KMS-11 (cell line): ENCODE results near the gene DPPA5.

Experiments
- H2AFZ ChIP-seq: fragments of 200-600 bp; sonication (generic); 2 replicates; pipeline ENCODE4 v1.6.1; 2016; ENCODE audit warnings: antibody characterized with exemption, mixed run types, low read depth
- H3K27ac ChIP-seq: fragments of 200-600 bp; sonication (generic); 2 replicates; pipeline ENCODE4 v1.6.1; 2016; ENCODE audit warnings: mild to moderate bottlenecking, mixed run types
- H3K27me3 ChIP-seq: fragments of 200-600 bp; sonication (generic); 2 replicates; pipeline ENCODE4 v1.6.1; 2017; ENCODE audit warnings: mild to moderate bottlenecking, low read depth, mixed run types, moderate library complexity; ENCODE audit not compliant: insufficient read depth
- H3K36me3 ChIP-seq: fragments of 200-600 bp; sonication (generic); 2 replicates; pipeline ENCODE4 v1.6.1; 2017; ENCODE audit warnings: mild to moderate bottlenecking, mixed run types; ENCODE audit not compliant: insufficient read depth
- H3K4me1 ChIP-seq: fragments of 200-600 bp; sonication (generic); 2 replicates; pipeline ENCODE4 v1.6.1; 2016; ENCODE audit warnings: mild to moderate bottlenecking, low read depth, mixed run types; ENCODE audit not compliant: poor library complexity, severe bottlenecking
- H3K4me2 ChIP-seq: fragments of 200-600 bp; sonication (generic); 2 replicates; pipeline ENCODE4 v1.7.0; 2016; ENCODE audit warnings: mild to moderate bottlenecking, mixed run types
- H3K4me3 ChIP-seq: fragments of 200-600 bp; sonication (generic); IDR thresholded peaks from 2 replicates; pipeline ENCODE4 v1.6.1; 2017; ENCODE audit warnings: low read depth, low read length, mixed read lengths; ENCODE audit not compliant: insufficient read depth
- H3K79me2 ChIP-seq: fragments of 200-600 bp; sonication (generic); 2 replicates; pipeline ENCODE4 v1.6.1; 2016; ENCODE audit warnings: low read depth, mixed run types; ENCODE audit not compliant: insufficient read depth
- H3K9ac ChIP-seq: fragments of 200-600 bp; sonication (generic); 2 replicates; pipeline ENCODE4 v1.6.1; 2016; ENCODE audit warnings: mild to moderate bottlenecking, mixed run types
- H4K20me1 ChIP-seq: fragments of 200-600 bp; sonication (generic); 2 replicates; pipeline ENCODE4 v1.6.1; 2016; ENCODE audit warnings: mild to moderate bottlenecking, mixed run types; ENCODE audit not compliant: insufficient read depth
- TF ChIP-seq, protein P1 (sequence below): fragments of 200-600 bp; sonication (generic); conservative IDR thresholded peaks from 2 replicates; pipeline ENCODE4 v1.6.1; 2017; ENCODE audit warnings: low read depth, mild to moderate bottlenecking, antibody characterized with exemption, low read length, moderate library complexity, mixed read lengths

The DPPA5 gene

DNA sequence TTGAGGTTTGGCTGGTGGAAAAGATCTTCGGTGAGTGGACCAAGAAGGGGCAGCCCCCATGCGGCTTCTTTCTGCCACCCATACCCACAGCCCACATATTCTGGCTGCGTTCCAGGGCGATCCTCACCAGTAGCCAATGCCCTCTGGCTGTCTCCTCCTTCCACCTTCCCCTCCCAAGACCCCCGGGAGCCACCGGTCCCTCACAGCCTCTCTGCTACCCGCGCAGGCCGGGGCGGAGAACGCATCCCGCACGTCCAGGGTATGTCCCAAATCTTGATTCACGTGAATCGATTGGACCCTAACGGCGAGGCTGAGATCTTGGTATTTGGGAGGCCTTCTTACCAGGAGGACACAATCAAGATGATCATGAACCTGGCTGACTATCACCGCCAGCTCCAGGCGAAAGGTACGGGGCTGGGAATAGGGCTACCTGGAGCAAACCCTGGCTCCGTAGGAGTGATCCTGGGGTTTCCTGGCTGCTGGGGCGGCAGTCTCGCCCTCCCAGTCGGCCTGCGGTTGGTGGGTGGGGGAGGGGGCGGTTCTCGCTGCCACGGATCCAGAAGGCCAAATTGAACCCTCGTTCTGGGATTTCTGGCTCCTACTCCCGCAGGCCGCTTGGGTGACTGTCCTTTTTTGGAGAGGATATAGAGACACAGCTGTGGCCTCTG, 8.9 kb upstream of the DPPA5 start:
- Histone ChIP-seq H3K9ac (no peak overlapping the region), H3K36me3 (no peaks in the 10 kb centered on the region), H3K79me2 (no peaks in the 10 kb centered on the region), H2AFZ (no peak overlapping the region), H3K27me3 (no peaks in the 10 kb centered on the region), H3K27ac (no peak overlapping the region), H3K4me3 (no peak overlapping the region), H4K20me1 (no peaks in the 10 kb centered on the region), H3K4me2 (no peak overlapping the region), H3K4me1 (no peaks in the 10 kb centered on the region)
- TF ChIP-seq, protein P1, sequence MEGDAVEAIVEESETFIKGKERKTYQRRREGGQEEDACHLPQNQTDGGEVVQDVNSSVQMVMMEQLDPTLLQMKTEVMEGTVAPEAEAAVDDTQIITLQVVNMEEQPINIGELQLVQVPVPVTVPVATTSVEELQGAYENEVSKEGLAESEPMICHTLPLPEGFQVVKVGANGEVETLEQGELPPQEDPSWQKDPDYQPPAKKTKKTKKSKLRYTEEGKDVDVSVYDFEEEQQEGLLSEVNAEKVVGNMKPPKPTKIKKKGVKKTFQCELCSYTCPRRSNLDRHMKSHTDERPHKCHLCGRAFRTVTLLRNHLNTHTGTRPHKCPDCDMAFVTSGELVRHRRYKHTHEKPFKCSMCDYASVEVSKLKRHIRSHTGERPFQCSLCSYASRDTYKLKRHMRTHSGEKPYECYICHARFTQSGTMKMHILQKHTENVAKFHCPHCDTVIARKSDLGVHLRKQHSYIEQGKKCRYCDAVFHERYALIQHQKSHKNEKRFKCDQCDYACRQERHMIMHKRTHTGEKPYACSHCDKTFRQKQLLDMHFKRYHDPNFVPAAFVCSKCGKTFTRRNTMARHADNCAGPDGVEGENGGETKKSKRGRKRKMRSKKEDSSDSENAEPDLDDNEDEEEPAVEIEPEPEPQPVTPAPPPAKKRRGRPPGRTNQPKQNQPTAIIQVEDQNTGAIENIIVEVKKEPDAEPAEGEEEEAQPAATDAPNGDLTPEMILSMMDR: no peak

DNA sequence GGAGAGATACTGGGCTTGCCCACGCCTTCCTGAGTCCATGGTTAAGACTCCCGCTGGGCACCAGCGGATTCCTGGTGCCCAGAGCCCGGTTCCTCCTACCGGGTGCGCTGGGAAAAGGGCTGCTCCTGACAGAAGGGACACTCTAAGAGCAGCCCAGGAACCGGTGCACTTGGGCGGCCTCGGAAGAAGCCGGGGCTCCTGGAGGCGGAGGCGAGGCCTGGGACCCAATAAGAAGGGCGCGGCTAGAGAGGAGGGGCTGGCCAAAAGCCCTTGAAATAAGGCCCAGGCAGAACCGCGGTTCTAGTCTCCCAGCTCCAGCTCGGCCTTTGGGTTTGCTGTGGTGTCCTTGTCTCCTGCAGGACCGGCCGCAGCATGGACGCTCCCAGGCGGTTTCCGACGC, 8.3 kb upstream of the DPPA5 start, which contains the start of gene KHDC3L:
KHDC3L (plus strand) TSS at position 301 of the 400 bp plus-strand sequence; CDS start at position 373, 72 bp downstream.
- Histone ChIP-seq H3K36me3 (no peaks in the 10 kb centered on the region), H3K9ac (no peak within 1 kb of the TSS), H3K4me3 (no peak within 1 kb of the TSS), H3K27me3 (no peaks in the 10 kb centered on the region), H2AFZ (no peak within 1 kb of the TSS), H3K79me2 (no peaks in the 10 kb centered on the region), H3K27ac (no peak within 1 kb of the TSS), H4K20me1 (no peaks in the 10 kb centered on the region), H3K4me1 (no peaks in the 10 kb centered on the region), H3K4me2 (no peak within 1 kb of the TSS)
- TF ChIP-seq, protein P1: no peak

DNA sequence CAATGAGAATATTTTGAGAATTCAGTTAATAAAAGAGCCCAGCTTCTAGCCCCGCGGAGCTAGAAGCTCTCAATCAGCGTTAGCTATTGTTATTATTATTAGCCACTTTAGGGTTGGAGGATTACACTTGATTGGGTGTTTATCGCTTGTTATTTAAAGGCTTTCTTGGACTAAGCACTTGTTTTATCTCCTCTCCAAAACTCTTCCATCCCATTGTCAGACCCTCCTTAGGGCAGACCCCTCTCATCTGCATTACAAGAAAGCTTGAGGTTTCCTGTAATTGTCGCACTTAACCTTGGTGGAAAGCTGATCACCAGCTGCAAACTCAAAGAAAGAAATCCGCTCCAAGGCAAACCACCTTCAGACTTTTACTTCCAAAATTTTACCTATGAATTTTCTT, 4.8 kb downstream of the DPPA5 start:
- no peak overlapping the region for H3K9ac ChIP-seq
- no peaks in the 10 kb centered on the region for H3K79me2 ChIP-seq
- H4K20me1 ChIP-seq: no peaks in the 10 kb centered on the region
- no peak overlapping the region for H2AFZ ChIP-seq
- H3K27me3 ChIP-seq: no peaks in the 10 kb centered on the region
- no peaks in the 10 kb centered on the region for H3K36me3 ChIP-seq
- no peak overlapping the region for H3K4me3 ChIP-seq
- TF ChIP-seq, protein P1: no peak
- H3K27ac ChIP-seq: no peak overlapping the region
- H3K4me1 ChIP-seq: no peaks in the 10 kb centered on the region
- H3K4me2 ChIP-seq: no peak overlapping the region

DNA sequence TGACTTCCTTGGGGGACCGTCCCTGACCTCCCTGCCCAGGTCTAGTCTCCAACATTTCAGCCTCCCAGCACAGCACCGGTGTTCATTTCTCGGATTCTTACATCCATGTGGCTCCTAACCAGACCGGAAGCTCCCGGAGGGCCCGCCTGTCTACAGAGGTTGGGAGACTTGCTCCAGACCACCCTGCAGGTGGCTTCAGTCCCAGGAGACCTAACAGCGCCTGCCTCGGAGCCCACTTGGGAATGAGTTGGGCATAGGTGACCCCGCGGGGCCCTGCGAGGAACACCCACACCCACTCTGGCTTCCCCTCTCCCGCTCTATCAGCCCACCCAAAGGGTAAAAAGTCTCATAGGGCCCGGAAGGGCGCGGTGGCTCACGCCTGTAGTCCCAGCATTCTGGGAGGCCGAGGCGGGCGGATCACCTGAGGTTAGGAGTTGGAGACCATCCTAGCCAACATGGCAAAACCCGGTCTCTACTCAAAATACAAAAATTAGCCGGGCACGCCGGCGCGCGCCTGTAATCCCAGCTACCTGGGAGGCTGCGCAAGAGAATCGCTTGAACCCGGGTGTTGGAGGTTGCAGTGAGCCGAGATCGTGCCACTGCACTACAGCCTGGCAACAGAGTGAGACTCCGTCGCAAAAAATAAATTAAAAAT, 5.4 kb downstream of the DPPA5 start:
- Histone ChIP-seq H3K4me2 (no peak overlapping the region), H2AFZ (no peak overlapping the region), H3K27me3 (no peaks in the 10 kb centered on the region), H3K36me3 (no peaks in the 10 kb centered on the region), H3K27ac (no peak overlapping the region), H3K4me3 (no peak overlapping the region), H4K20me1 (no peaks in the 10 kb centered on the region), H3K9ac (no peak overlapping the region), H3K79me2 (no peaks in the 10 kb centered on the region), H3K4me1 (no peaks in the 10 kb centered on the region)
- TF ChIP-seq, protein P1: no peak
